ENCODE measurements around the gene PAEP.

DNA sequence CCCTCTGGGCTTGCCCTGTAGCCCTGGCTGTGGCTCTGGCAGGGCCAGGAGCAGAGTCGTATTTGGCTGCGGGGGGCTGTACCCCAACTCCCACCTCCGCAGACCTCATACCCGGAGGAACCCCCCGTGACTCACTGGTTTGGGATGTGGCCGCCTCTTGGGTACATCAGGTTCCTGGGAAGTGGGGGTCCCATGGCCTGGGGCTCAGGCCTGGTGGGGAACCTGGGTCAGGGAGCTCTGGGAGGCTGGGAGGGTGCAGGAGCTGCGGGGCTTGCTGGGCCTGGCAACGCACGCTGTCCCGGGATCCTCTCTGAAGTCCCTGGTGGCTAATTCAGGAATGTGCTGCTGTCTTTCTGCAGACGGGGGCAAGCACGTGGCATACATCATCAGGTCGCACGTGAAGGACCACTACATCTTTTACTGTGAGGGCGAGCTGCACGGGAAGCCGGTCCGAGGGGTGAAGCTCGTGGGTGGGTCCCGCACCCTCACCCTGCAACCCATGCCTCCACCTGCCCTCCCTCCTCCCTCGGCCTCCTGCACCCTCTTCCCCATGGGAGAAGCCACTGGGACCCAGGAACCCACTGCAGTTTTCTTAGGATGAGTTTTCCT lies 37.9 kb upstream of the PAEP start:
- TF ChIP-seq, protein P1, sequence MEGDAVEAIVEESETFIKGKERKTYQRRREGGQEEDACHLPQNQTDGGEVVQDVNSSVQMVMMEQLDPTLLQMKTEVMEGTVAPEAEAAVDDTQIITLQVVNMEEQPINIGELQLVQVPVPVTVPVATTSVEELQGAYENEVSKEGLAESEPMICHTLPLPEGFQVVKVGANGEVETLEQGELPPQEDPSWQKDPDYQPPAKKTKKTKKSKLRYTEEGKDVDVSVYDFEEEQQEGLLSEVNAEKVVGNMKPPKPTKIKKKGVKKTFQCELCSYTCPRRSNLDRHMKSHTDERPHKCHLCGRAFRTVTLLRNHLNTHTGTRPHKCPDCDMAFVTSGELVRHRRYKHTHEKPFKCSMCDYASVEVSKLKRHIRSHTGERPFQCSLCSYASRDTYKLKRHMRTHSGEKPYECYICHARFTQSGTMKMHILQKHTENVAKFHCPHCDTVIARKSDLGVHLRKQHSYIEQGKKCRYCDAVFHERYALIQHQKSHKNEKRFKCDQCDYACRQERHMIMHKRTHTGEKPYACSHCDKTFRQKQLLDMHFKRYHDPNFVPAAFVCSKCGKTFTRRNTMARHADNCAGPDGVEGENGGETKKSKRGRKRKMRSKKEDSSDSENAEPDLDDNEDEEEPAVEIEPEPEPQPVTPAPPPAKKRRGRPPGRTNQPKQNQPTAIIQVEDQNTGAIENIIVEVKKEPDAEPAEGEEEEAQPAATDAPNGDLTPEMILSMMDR (IDR thresholded peaks at IDR 0.05): no peak
- TF ChIP-seq POLR2A (IDR thresholded peaks at IDR 0.05): no peak
